ENCODE measurements around the gene HSPE1. TPM values are rescaled to one million over a fixed set of nuclear protein-coding genes. Genes with fewer than 3 reads are reported as not detected.

HSPE1 gene
- total and polyA plus RNA-seq, 2 of the 8 experiments (the other 6 are each of a cell fraction or from before 2014, with no cell fraction given): 206 to 377 TPM

- TF ChIP-seq, protein P1, sequence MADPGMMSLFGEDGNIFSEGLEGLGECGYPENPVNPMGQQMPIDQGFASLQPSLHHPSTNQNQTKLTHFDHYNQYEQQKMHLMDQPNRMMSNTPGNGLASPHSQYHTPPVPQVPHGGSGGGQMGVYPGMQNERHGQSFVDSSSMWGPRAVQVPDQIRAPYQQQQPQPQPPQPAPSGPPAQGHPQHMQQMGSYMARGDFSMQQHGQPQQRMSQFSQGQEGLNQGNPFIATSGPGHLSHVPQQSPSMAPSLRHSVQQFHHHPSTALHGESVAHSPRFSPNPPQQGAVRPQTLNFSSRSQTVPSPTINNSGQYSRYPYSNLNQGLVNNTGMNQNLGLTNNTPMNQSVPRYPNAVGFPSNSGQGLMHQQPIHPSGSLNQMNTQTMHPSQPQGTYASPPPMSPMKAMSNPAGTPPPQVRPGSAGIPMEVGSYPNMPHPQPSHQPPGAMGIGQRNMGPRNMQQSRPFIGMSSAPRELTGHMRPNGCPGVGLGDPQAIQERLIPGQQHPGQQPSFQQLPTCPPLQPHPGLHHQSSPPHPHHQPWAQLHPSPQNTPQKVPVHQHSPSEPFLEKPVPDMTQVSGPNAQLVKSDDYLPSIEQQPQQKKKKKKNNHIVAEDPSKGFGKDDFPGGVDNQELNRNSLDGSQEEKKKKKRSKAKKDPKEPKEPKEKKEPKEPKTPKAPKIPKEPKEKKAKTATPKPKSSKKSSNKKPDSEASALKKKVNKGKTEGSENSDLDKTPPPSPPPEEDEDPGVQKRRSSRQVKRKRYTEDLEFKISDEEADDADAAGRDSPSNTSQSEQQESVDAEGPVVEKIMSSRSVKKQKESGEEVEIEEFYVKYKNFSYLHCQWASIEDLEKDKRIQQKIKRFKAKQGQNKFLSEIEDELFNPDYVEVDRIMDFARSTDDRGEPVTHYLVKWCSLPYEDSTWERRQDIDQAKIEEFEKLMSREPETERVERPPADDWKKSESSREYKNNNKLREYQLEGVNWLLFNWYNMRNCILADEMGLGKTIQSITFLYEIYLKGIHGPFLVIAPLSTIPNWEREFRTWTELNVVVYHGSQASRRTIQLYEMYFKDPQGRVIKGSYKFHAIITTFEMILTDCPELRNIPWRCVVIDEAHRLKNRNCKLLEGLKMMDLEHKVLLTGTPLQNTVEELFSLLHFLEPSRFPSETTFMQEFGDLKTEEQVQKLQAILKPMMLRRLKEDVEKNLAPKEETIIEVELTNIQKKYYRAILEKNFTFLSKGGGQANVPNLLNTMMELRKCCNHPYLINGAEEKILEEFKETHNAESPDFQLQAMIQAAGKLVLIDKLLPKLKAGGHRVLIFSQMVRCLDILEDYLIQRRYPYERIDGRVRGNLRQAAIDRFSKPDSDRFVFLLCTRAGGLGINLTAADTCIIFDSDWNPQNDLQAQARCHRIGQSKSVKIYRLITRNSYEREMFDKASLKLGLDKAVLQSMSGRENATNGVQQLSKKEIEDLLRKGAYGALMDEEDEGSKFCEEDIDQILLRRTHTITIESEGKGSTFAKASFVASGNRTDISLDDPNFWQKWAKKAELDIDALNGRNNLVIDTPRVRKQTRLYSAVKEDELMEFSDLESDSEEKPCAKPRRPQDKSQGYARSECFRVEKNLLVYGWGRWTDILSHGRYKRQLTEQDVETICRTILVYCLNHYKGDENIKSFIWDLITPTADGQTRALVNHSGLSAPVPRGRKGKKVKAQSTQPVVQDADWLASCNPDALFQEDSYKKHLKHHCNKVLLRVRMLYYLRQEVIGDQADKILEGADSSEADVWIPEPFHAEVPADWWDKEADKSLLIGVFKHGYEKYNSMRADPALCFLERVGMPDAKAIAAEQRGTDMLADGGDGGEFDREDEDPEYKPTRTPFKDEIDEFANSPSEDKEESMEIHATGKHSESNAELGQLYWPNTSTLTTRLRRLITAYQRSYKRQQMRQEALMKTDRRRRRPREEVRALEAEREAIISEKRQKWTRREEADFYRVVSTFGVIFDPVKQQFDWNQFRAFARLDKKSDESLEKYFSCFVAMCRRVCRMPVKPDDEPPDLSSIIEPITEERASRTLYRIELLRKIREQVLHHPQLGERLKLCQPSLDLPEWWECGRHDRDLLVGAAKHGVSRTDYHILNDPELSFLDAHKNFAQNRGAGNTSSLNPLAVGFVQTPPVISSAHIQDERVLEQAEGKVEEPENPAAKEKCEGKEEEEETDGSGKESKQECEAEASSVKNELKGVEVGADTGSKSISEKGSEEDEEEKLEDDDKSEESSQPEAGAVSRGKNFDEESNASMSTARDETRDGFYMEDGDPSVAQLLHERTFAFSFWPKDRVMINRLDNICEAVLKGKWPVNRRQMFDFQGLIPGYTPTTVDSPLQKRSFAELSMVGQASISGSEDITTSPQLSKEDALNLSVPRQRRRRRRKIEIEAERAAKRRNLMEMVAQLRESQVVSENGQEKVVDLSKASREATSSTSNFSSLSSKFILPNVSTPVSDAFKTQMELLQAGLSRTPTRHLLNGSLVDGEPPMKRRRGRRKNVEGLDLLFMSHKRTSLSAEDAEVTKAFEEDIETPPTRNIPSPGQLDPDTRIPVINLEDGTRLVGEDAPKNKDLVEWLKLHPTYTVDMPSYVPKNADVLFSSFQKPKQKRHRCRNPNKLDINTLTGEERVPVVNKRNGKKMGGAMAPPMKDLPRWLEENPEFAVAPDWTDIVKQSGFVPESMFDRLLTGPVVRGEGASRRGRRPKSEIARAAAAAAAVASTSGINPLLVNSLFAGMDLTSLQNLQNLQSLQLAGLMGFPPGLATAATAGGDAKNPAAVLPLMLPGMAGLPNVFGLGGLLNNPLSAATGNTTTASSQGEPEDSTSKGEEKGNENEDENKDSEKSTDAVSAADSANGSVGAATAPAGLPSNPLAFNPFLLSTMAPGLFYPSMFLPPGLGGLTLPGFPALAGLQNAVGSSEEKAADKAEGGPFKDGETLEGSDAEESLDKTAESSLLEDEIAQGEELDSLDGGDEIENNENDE (IDR thresholded peaks at IDR 0.05; ENCODE audit: insufficient replicate concordance, low read length): no peak
- no peak for TF ChIP-seq HDAC6 (IDR thresholded peaks at IDR 0.05; ENCODE audit: low read depth, low read length)
- TF ChIP-seq BCL11A (IDR thresholded peaks at IDR 0.05; ENCODE audit: low read depth in 2 of 2, low read length in 2 of 2): no peak
- no peak for TF ChIP-seq CBX5 (IDR thresholded peaks at IDR 0.05; ENCODE audit: low read depth, low read length)
- TF ChIP-seq RBBP5 (IDR thresholded peaks at IDR 0.05; ENCODE audit: borderline replicate concordance, low read depth, low read length): no peak
- no peak for TF ChIP-seq ASH2L (IDR thresholded peaks at IDR 0.05; ENCODE audit: low read length)
- no peak for TF ChIP-seq BRCA1 (IDR thresholded peaks at IDR 0.05; ENCODE audit: low read depth, low read length)
Measured at GRCh38 chr2:197477797-197478196, 22.4 kb upstream of the HSPE1 start (continued).
